AG10803 (cell line): ENCODE results near the gene GATB.

ENCODE experiments used
- DNase-seq: peaks from one replicate; pipeline ENCODE4 v3.0.0; 2010; ENCODE audit warnings: low read depth
- H3K4me3 ChIP-seq: 2 replicates; pipeline ENCODE4 v1.5.1; 2011; ENCODE audit warnings: mild to moderate bottlenecking, low read length, control low read depth
- TF ChIP-seq, protein P1 (sequence below): conservative IDR thresholded peaks from 2 replicates; pipeline ENCODE4 v1.5.1; 2011; ENCODE audit warnings: mild to moderate bottlenecking, low read length, control low read depth, inconsistent platforms

Gene GATB

DNA sequence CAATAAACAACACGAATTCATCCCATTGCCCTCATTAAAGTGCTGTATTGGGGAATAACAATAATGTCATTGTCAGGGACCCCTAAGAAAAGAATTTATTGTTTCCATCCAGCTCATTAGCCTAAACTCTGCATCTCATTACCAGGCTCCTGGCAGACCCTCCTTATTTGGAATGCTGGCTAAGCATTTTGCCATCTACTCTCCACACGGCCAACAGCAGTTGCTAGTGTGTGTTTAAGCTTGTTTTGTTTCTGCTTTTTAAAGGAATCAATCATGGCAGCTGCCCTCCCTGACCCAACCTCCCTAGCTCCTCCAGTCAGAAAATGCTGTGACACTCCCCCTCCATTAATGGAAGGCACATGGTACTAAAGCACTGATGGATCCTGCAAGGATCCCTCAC lies 43.5 kb downstream of the GATB start:
- no peak for DNase-seq
- no peak overlapping the region for H3K4me3 ChIP-seq
- TF ChIP-seq, protein P1, sequence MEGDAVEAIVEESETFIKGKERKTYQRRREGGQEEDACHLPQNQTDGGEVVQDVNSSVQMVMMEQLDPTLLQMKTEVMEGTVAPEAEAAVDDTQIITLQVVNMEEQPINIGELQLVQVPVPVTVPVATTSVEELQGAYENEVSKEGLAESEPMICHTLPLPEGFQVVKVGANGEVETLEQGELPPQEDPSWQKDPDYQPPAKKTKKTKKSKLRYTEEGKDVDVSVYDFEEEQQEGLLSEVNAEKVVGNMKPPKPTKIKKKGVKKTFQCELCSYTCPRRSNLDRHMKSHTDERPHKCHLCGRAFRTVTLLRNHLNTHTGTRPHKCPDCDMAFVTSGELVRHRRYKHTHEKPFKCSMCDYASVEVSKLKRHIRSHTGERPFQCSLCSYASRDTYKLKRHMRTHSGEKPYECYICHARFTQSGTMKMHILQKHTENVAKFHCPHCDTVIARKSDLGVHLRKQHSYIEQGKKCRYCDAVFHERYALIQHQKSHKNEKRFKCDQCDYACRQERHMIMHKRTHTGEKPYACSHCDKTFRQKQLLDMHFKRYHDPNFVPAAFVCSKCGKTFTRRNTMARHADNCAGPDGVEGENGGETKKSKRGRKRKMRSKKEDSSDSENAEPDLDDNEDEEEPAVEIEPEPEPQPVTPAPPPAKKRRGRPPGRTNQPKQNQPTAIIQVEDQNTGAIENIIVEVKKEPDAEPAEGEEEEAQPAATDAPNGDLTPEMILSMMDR: no peak

DNA sequence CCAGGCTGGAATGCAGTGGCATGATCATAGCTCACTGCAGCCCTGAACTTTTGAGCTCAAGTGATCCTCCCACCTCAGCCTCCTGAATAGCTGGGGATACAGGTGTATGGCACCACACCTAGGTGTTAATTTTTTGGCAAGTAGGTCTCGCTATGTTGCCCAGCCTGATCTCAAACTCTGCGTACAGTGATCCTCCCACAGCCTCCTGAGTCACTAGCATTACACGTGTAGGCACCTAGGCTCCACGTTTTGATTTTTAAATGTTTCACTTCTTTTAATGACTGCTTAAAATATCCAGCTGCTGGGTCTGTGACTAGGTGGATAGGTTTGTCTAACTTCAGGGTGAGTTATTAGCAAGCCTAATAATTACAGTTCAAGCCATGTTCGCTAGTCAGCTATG lies 44.5 kb downstream of the GATB start:
- DNase-seq: no peak
- no peak overlapping the region for H3K4me3 ChIP-seq

DNA sequence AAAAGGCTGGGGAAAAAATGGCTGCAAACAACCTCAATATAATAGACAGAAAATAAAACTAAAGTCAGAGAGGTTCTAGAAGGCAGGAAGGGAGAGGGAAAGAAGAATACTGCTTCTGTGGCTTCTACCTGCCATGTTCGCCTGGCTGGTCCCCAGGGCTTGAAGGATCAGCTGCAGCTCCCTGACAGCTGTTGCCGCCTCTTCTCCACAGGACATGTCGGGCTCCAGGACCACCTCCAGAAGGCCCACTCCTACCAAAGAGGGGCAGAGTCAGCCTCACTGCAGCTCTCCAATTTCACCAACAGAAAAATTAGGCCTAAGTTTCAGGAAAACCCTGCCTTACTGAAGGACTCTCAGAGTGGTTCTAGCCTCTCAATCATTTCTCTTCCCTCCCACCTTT lies 44.9 kb downstream of the GATB start:
- H3K4me3 ChIP-seq: no peak overlapping the region
- DNase-seq: no peak
- TF ChIP-seq, protein P1: no peak

More for the DNA sequence above, 44.5 kb downstream of the GATB start:
- TF ChIP-seq, protein P1: no peak

DNA sequence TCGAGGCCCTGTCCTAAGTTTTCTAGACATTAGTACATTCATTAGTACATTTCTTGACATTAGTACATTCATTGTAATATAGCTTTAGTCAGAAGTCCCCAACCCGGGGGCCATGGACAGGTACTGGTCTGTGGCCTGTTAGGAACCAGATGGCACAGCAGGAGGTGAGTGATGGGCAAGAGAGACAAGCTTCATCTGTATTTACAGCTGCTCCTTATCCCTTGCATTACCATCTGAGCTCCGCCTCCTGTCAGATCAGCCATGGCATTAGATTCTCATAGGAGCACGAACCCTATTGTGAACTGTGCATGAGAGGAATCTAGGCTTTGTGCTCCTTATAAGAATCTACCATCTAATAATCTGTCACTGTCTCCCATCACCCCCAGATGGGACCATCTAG lies 48.0 kb downstream of the GATB start:
- DNase-seq: no peak
- TF ChIP-seq, protein P1: no peak
- no peak overlapping the region for H3K4me3 ChIP-seq

DNA sequence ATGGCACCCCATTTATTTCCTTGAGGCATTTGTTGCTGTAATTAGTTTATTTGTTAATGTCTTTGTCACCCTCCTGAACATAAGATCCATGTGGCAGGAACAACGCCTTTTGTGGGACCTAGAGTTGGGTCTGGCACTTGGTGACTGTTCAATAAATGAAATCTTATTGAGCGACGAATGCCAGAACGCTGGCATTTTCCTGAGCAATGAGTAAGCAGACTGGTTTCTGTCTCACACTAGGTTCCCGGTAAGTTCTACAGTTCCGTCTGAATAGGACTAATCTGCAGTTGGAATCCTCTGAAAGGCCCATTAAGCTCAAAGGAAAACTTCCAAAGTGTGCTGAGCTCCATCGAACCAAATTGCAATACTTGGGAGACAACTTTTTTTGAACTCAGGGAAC lies 49.2 kb downstream of the GATB start:
- DNase-seq: no peak
- TF ChIP-seq, protein P1: no peak
- no peak overlapping the region for H3K4me3 ChIP-seq

DNA sequence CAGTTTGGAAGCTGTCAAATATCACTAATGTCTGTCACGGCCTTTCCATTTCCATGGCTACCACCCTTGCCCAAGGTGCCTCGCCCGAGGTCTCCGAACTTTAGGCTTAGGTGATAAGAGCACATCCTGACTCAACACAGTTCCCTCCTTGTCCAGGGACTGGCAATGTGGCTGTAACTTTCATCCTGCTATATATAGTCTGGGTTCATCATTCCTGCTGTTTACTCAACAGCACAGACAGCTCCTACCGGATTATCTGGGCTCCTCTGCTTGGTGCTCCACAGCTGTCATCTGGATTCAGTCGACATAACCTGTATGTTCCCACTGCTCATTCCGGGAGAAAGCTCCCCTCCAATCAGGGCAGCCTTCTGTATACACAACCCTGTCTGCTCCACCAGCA lies 51.2 kb downstream of the GATB start:
- TF ChIP-seq, protein P1: no peak
- no peak for DNase-seq
- no peak overlapping the region for H3K4me3 ChIP-seq

DNA sequence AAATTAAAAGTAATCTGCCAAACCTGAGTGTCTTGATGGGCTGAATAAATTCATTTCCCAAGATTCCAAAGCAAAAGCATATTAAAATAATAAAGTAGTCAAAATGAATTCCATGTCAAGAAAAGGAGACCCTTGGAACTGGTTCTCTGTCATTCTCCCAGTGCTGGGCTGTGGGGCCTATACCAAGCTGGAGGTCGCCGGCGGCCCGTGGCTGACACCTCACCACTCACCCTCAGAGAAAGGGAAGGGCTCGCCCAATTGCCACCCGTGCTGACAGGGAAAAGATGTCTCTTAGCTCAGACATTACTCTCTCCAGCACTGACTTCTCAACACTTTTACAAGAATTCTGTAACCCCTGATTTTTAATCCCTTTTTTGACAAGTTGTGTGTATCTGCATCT lies 51.7 kb downstream of the GATB start:
- DNase-seq: no peak
- H3K4me3 ChIP-seq: no peak overlapping the region
- TF ChIP-seq, protein P1: no peak
